Tibial nerve (tissue), 3 donors: ENCODE measurements around the gene EBF3.

Experiments used
- CTCF ChIP-seq, 5 experiments: fragments of 200-600 bp in 3 of 5; fragments of 450-650 bp in 2 of 5; sonication (generic) in 3 of 5; IDR thresholded peaks; one replicate each; pipeline ENCODE4 v1.5.1; 2016 to 2019; ENCODE audit warnings: antibody characterized with exemption in 5 of 5, mild to moderate bottlenecking in 3 of 5, moderate library complexity in 2 of 5
- POLR2A ChIP-seq, 2 donors: fragments of 450-650 bp; IDR thresholded peaks; one replicate each; pipeline ENCODE4 v1.6.1; 2017; ENCODE audit warnings: antibody characterized with exemption in 2 of 2, mild to moderate bottlenecking in 2 of 2, moderate library complexity in 2 of 2

GRCh38 chr10:129809841-129810240, 154.2 kb downstream of the EBF3 start:
- TF ChIP-seq CTCF (IDR thresholded peaks at IDR 0.05): no peak
- no peak for TF ChIP-seq POLR2A (IDR thresholded peaks at IDR 0.05)
